Measurements from ENCODE around the gene IFT57.

The IFT57 gene

GRCh38 chr3:108189440-108189839 lies 32.8 kb downstream of the IFT57 start:
- Mint-ChIP-seq H3K4me1 (no peaks in the 10 kb centered on the region), H3K27me3 (no peaks in the 10 kb centered on the region), H3K9me3 (peaks cover 4% of the 10 kb centered on the region), H3K4me3 (no peak overlapping the region), H3K27ac (no peak overlapping the region), H3K36me3 (peaks cover 41% of the 10 kb centered on the region)

- Mint-ChIP-seq H3K4me1 (peaks cover 11% of the 10 kb centered on the region), H3K36me3 (peaks cover 33% of the 10 kb centered on the region), H3K27ac (no peak overlapping the region), H3K27me3 (no peaks in the 10 kb centered on the region), H3K9me3 (peaks cover 4% of the 10 kb centered on the region), H3K4me3 (no peak overlapping the region)
Observed at GRCh38 chr3:108185536-108185935, 36.7 kb downstream of the IFT57 start.

- peaks cover 18% of the 10 kb centered on the region for H3K4me1 Mint-ChIP-seq
- peaks cover 26% of the 10 kb centered on the region for H3K36me3 Mint-ChIP-seq
- H3K27ac Mint-ChIP-seq = no peak overlapping the region
- H3K27me3 Mint-ChIP-seq = no peaks in the 10 kb centered on the region
- H3K4me3 Mint-ChIP-seq = no peak overlapping the region
- H3K9me3 Mint-ChIP-seq = peaks cover 4% of the 10 kb centered on the region
Observed at GRCh38 chr3:108184824-108185223, 37.4 kb downstream of the IFT57 start.

GRCh38 chr3:108183971-108184370 lies 38.3 kb downstream of the IFT57 start:
- no peaks in the 10 kb centered on the region for H3K27me3 Mint-ChIP-seq
- H3K4me3 Mint-ChIP-seq = no peak overlapping the region
- H3K9me3 Mint-ChIP-seq = peaks cover 4% of the 10 kb centered on the region
- peaks cover 23% of the 10 kb centered on the region for H3K36me3 Mint-ChIP-seq
- peaks cover 26% of the 10 kb centered on the region for H3K4me1 Mint-ChIP-seq
- no peak overlapping the region for H3K27ac Mint-ChIP-seq

GRCh38 chr3:108183181-108183580 lies 39.0 kb downstream of the IFT57 start:
- H3K9me3 Mint-ChIP-seq = peaks cover 4% of the 10 kb centered on the region
- peaks cover 32% of the 10 kb centered on the region for H3K4me1 Mint-ChIP-seq
- H3K27me3 Mint-ChIP-seq = no peaks in the 10 kb centered on the region
- H3K27ac Mint-ChIP-seq = no peak overlapping the region
- H3K36me3 Mint-ChIP-seq = peaks cover 26% of the 10 kb centered on the region
- H3K4me3 Mint-ChIP-seq = no peak overlapping the region

- H3K36me3 Mint-ChIP-seq = peaks cover 24% of the 10 kb centered on the region
- H3K4me1 Mint-ChIP-seq = peaks cover 38% of the 10 kb centered on the region
- H3K27me3 Mint-ChIP-seq = no peaks in the 10 kb centered on the region
- peaks cover 4% of the 10 kb centered on the region for H3K9me3 Mint-ChIP-seq
- no peak overlapping the region for H3K4me3 Mint-ChIP-seq
- no peak overlapping the region for H3K27ac Mint-ChIP-seq
Observed at GRCh38 chr3:108182339-108182738, 39.9 kb downstream of the IFT57 start.

- Mint-ChIP-seq H3K4me3 (no peak overlapping the region), H3K36me3 (peaks cover 21% of the 10 kb centered on the region), H3K4me1 (peaks cover 50% of the 10 kb centered on the region), H3K9me3 (peaks cover 4% of the 10 kb centered on the region), H3K27ac (no peak overlapping the region), H3K27me3 (no peaks in the 10 kb centered on the region)
Observed at GRCh38 chr3:108181172-108181571, 41.1 kb downstream of the IFT57 start.

- Mint-ChIP-seq H3K36me3 (peaks cover 17% of the 10 kb centered on the region), H3K9me3 (no peaks in the 10 kb centered on the region), H3K27ac (no peak overlapping the region), H3K4me1 (peaks cover 60% of the 10 kb centered on the region), H3K4me3 (no peak overlapping the region), H3K27me3 (no peaks in the 10 kb centered on the region)
Observed at GRCh38 chr3:108180194-108180593, 42.0 kb downstream of the IFT57 start.

- peaks cover 61% of the 10 kb centered on the region for H3K4me1 Mint-ChIP-seq
- H3K9me3 Mint-ChIP-seq = no peaks in the 10 kb centered on the region
- no peak overlapping the region for H3K4me3 Mint-ChIP-seq
- H3K36me3 Mint-ChIP-seq = peaks cover 11% of the 10 kb centered on the region
- no peaks in the 10 kb centered on the region for H3K27me3 Mint-ChIP-seq
- no peak overlapping the region for H3K27ac Mint-ChIP-seq
Observed at GRCh38 chr3:108178676-108179075, 43.5 kb downstream of the IFT57 start.

- Mint-ChIP-seq H3K9me3 (no peaks in the 10 kb centered on the region), H3K36me3 (peaks cover 12% of the 10 kb centered on the region)
Observed at GRCh38 chr3:108177536-108177935, 44.7 kb downstream of the IFT57 start.

GRCh38 chr3:108175352-108175751 lies 46.9 kb downstream of the IFT57 start:
- H3K36me3 Mint-ChIP-seq = peaks cover 17% of the 10 kb centered on the region
- no peak overlapping the region for H3K4me3 Mint-ChIP-seq
- H3K27me3 Mint-ChIP-seq = no peaks in the 10 kb centered on the region
- H3K27ac Mint-ChIP-seq = peak overlapping the region; percentile 24
- H3K9me3 Mint-ChIP-seq = no peaks in the 10 kb centered on the region
- H3K4me1 Mint-ChIP-seq = peaks cover 65% of the 10 kb centered on the region

More at GRCh38 chr3:108177536-108177935, 44.7 kb downstream of the IFT57 start:
- H3K4me1 Mint-ChIP-seq = peaks cover 66% of the 10 kb centered on the region
- no peak overlapping the region for H3K27ac Mint-ChIP-seq
- H3K4me3 Mint-ChIP-seq = no peak overlapping the region
- no peaks in the 10 kb centered on the region for H3K27me3 Mint-ChIP-seq

- peaks cover 16% of the 10 kb centered on the region for H3K36me3 Mint-ChIP-seq
- peaks cover 31% of the 10 kb centered on the region for H3K4me1 Mint-ChIP-seq
- H3K9me3 Mint-ChIP-seq = no peaks in the 10 kb centered on the region
- H3K27me3 Mint-ChIP-seq = no peaks in the 10 kb centered on the region
- no peak overlapping the region for H3K27ac Mint-ChIP-seq
- H3K4me3 Mint-ChIP-seq = no peak overlapping the region
Observed at GRCh38 chr3:108171106-108171505, 51.1 kb downstream of the IFT57 start.

- H3K27me3 Mint-ChIP-seq = no peaks in the 10 kb centered on the region
- H3K36me3 Mint-ChIP-seq = peaks cover 11% of the 10 kb centered on the region
Observed at GRCh38 chr3:108164391-108164790, 57.8 kb downstream of the IFT57 start.

GRCh38 chr3:108159865-108160264 lies 62.4 kb downstream of the IFT57 start:
- peaks cover 5% of the 10 kb centered on the region for H3K36me3 Mint-ChIP-seq
- no peaks in the 10 kb centered on the region for H3K9me3 Mint-ChIP-seq
- H3K27me3 Mint-ChIP-seq = no peaks in the 10 kb centered on the region
- H3K27ac Mint-ChIP-seq = no peak overlapping the region
- no peak overlapping the region for H3K4me3 Mint-ChIP-seq
- peaks cover 11% of the 10 kb centered on the region for H3K4me1 Mint-ChIP-seq

More at GRCh38 chr3:108164391-108164790, 57.8 kb downstream of the IFT57 start:
- peaks cover 2% of the 10 kb centered on the region for H3K4me1 Mint-ChIP-seq
- no peaks in the 10 kb centered on the region for H3K9me3 Mint-ChIP-seq
- H3K4me3 Mint-ChIP-seq = no peak overlapping the region
- H3K27ac Mint-ChIP-seq = no peak overlapping the region

- no peaks in the 10 kb centered on the region for H3K27me3 Mint-ChIP-seq
- H3K4me1 Mint-ChIP-seq = peaks cover 11% of the 10 kb centered on the region
- no peak overlapping the region for H3K27ac Mint-ChIP-seq
- peaks cover 5% of the 10 kb centered on the region for H3K36me3 Mint-ChIP-seq
- H3K9me3 Mint-ChIP-seq = no peaks in the 10 kb centered on the region
- H3K4me3 Mint-ChIP-seq = no peak overlapping the region
Observed at GRCh38 chr3:108159105-108159504, 63.1 kb downstream of the IFT57 start.

- Mint-ChIP-seq H3K27me3 (no peaks in the 10 kb centered on the region), H3K4me3 (no peak overlapping the region), H3K27ac (no peak overlapping the region), H3K36me3 (peaks cover 5% of the 10 kb centered on the region), H3K4me1 (peaks cover 15% of the 10 kb centered on the region), H3K9me3 (no peaks in the 10 kb centered on the region)
Observed at GRCh38 chr3:108158251-108158650, 64.0 kb downstream of the IFT57 start.

GRCh38 chr3:108157273-108157672 lies 65.0 kb downstream of the IFT57 start:
- Mint-ChIP-seq H3K36me3 (peaks cover 5% of the 10 kb centered on the region), H3K27me3 (no peaks in the 10 kb centered on the region), H3K27ac (peak overlapping the region; percentile 35), H3K9me3 (no peaks in the 10 kb centered on the region), H3K4me1 (peaks cover 22% of the 10 kb centered on the region), H3K4me3 (no peak overlapping the region)

Data from activated naive CD4-positive, alpha-beta T cell treated with anti-CD3 and anti-CD28 coated beads, Interleukin-2, amount 50 U/mL, for 24 hours (primary cell).